Measurements from ENCODE around the gene TNFSF13B. TPM values are rescaled to one million over a fixed set of nuclear protein-coding genes. Genes with fewer than 3 reads are reported as not detected.

Gene TNFSF13B
- total and polyA plus RNA-seq, 7 donors = 0.23 to 1.5 (median 0.80) TPM

DNA sequence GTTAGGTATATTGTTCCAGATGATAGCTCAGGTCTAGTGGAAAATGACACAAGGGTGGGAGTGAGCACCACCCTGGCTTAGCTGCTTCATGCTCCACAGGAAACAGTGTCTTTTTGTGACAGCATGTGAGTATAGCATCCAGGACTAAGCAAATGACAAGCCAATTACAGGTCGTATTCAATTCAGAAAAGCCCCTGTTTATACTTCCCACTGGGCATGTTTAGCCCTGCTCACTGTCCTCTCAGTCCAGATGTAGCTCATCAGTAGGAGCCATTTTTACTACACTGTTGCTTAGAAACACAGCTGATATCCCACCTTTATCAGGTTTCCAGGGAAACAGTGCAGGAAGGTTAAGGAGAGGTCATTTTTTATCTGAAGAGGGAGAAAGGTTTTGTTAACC is 43.3 kb upstream of the TNFSF13B start:
- peaks cover 25% of the 10 kb centered on the region for H3K4me1 ChIP-seq
- no peak for TF ChIP-seq CTCF (IDR thresholded peaks at IDR 0.05)
- DNase-seq = no peak
- WGBS, 3 donors = 7 to 19% (median 15%) methylated on average over 1 of the region's 1 CpG
- no peak overlapping the region for H3K27ac ChIP-seq
- intact Hi-C loops (cut with DNase I) = no loop called here
- H3K36me3 ChIP-seq (ENCODE audit: insufficient read depth in 1 of 2, low read depth in 1 of 2) = peaks cover 5 to 13% of the 10 kb centered on the region in 2 donors
- no peaks in the 10 kb centered on the region for H3K9me3 ChIP-seq
- H3K27me3 ChIP-seq (ENCODE audit: insufficient read depth in 3 of 3, low read length in 2 of 3) = no peaks in the 10 kb centered on the region
- no peak overlapping the region for H3K4me3 ChIP-seq
- peak in 1 of 4 donors; percentile 14 for ATAC-seq

DNA sequence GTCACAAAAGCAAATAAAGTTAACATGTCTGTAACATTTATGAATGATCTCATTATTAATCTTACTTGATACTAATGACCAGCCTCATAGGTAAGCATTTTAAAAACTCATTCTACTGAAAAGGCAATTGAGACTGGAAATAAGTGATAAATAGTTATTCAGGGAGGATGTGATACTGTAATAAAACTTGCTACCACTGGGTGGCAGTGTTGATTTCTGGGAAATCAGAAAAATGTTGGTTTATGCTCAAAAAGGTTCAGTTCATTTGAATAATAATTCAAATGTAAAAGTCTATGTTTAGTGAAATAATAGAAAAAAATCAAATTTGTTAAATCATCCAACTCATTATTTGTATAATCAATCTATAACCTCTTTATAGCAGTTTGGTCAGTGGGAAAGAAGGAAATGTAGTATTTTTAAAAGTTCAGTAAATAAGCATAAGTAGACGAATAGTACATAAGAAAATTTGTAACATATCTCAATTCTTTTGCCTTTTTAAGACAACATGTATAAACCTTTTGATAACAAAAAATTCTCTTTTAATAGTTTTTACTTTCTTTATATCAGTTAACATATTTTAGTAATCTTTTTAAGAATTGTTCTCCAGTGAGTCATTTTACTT is 41.8 kb upstream of the TNFSF13B start:
- Histone ChIP-seq H3K4me3 (no peak overlapping the region), H3K9me3 (no peaks in the 10 kb centered on the region), H3K27me3 (ENCODE audit: insufficient read depth in 3 of 3, low read length in 2 of 3) (no peaks in the 10 kb centered on the region), H3K27ac (no peak overlapping the region), H3K36me3 (ENCODE audit: insufficient read depth in 1 of 2, low read depth in 1 of 2) (peaks cover 5 to 13% of the 10 kb centered on the region in 2 donors), H3K4me1 (peaks cover 20% of the 10 kb centered on the region)
- peak in 1 of 4 donors; percentile 66 for ATAC-seq
- TF ChIP-seq CTCF (IDR thresholded peaks at IDR 0.05) = peak; percentile 83
- intact Hi-C loops (cut with DNase I) = no loop called here
- 86 to 99% (median 88%) methylated on average over 1 of the region's 1 CpG for WGBS, 3 donors
- no peak for DNase-seq

DNA sequence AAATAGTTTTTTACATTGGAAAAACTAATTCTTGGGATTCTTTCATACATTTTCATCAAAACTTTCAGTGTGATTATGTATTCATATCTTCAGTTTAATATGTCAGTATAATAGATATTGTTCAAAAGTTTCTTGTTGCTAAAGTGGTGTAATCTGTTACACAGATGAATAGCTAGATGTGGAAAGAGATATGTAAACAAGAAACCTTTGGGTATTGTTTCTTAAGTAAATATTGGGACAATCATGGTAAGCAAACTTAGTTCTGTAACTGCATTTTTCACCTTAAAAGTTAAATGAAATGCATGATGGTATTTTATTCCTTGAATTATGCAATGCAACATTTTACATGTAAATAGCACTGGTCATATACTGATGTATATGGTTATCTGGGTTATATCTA is 39.1 kb upstream of the TNFSF13B start:
- H3K27ac ChIP-seq = no peak overlapping the region
- no peak for TF ChIP-seq CTCF (IDR thresholded peaks at IDR 0.05)
- no peak overlapping the region for H3K4me3 ChIP-seq
- intact Hi-C loops (cut with DNase I) = no loop called here
- H3K27me3 ChIP-seq (ENCODE audit: insufficient read depth in 3 of 3, low read length in 2 of 3) = no peaks in the 10 kb centered on the region
- DNase-seq (no peak), ATAC-seq (no peak)
- H3K9me3 ChIP-seq = no peaks in the 10 kb centered on the region
- H3K4me1 ChIP-seq = no peaks in the 10 kb centered on the region
- H3K36me3 ChIP-seq (ENCODE audit: insufficient read depth in 1 of 2, low read depth in 1 of 2) = peaks cover 5 to 13% of the 10 kb centered on the region in 2 donors

GRCh38 chr13:108249150-108249549 is 20.4 kb upstream of the TNFSF13B start:
- no peaks in the 10 kb centered on the region for H3K4me1 ChIP-seq
- TF ChIP-seq CTCF (IDR thresholded peaks at IDR 0.05) = no peak
- no peaks in the 10 kb centered on the region for H3K27me3 ChIP-seq (ENCODE audit: insufficient read depth in 3 of 3, low read length in 2 of 3)
- H3K9me3 ChIP-seq = peaks cover 22% of the 10 kb centered on the region
- H3K36me3 ChIP-seq (ENCODE audit: insufficient read depth in 1 of 2, low read depth in 1 of 2) = no peaks in the 10 kb centered on the region
- intact Hi-C loops (cut with DNase I) = no loop called here
- WGBS, 3 donors = 71 to 72% (median 71%) methylated on average over 4 of the region's 4 CpGs
- no peak overlapping the region for H3K27ac ChIP-seq
- ATAC-seq (no peak), DNase-seq (no peak)
- no peak overlapping the region for H3K4me3 ChIP-seq

DNA sequence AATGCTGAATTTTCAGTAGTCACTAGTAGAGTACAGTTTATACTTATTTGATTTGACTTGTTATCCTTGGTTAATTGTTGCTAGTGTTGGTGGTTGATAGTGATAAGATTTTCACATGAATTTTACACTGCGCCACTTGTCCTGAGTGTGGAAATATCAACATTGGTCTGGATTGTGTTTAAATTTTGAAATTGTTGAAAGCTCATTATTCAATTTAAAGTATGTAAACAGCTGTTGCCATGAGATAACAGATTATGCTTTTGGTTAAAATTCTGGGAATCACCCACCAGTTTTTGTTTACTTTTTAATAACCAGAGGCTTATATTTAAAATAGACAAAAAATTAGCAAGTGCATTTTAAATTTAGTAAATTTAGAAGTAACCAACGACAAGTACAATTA is 12.3 kb upstream of the TNFSF13B start:
- Histone ChIP-seq H3K9me3 (peaks cover 6% of the 10 kb centered on the region), H3K27ac (no peak overlapping the region), H3K27me3 (ENCODE audit: insufficient read depth in 3 of 3, low read length in 2 of 3) (no peaks in the 10 kb centered on the region), H3K36me3 (ENCODE audit: insufficient read depth in 1 of 2, low read depth in 1 of 2) (no peaks in the 10 kb centered on the region), H3K4me1 (no peaks in the 10 kb centered on the region), H3K4me3 (no peak overlapping the region)
- DNase-seq (no peak), ATAC-seq (no peak)
- intact Hi-C loops (cut with DNase I) = no loop called here
- WGBS, 3 donors = 62 to 66% (median 63%) methylated on average over 2 of the region's 2 CpGs
- TF ChIP-seq CTCF (IDR thresholded peaks at IDR 0.05) = no peak
